ENCODE data around the gene VEZF1. TPM values are rescaled to one million over a fixed set of nuclear protein-coding genes. Genes with fewer than 3 reads are reported as not detected.

Gene VEZF1
- total RNA-seq, 1 experiment from 2014 or later = 52.1 TPM

DNA sequence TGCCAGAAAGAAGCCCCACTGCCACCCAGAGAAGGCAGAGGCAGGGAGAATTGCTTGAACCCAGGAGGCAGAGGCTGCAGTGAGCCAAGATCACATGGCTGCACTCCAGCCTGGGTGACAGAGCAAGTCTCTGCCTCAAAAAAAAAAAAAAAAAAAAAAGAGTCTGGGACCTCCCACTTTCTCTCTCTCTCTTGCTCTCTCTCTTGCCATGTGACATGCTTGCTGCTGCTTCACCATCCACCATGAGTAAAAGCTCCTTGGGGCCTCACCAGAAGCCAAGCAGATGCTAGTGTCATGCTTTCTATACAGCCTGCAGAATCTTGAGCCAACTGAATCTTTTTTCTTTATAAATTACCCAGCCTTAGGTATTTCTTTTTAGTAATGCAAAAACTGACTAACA, 40.5 kb upstream of the VEZF1 start:
- TF ChIP-seq CTCF (IDR thresholded peaks at IDR 0.05; ENCODE audit: insufficient read depth in 1 of 2, low read depth in 1 of 2, low read length in 1 of 2, severe bottlenecking in 1 of 2, unreplicated experiment in 1 of 2) = no peak
- CTCF ChIA-PET = no interaction called here
- DNase-seq = no peak
- H3K36me3 Mint-ChIP-seq (ENCODE audit: insufficient read depth, unreplicated experiment) = no peaks in the 10 kb centered on the region
- BruUV-seq (replicated peaks) = no TSS peak
- no peak overlapping the region for H3K4me3 Mint-ChIP-seq (ENCODE audit: unreplicated experiment)
- peaks cover 13% of the 10 kb centered on the region for H3K9me3 Mint-ChIP-seq (ENCODE audit: unreplicated experiment)
- H3K27me3 ChIP-seq (replicated peaks; ENCODE audit: control insufficient read depth, insufficient read depth, low read length) = no peaks in the 10 kb centered on the region
- peaks cover under 1% of the 10 kb centered on the region for H3K4me1 Mint-ChIP-seq (ENCODE audit: low read depth, unreplicated experiment)
- H3K4me1 ChIP-seq = peaks cover 4% of the 10 kb centered on the region
- no peak overlapping the region for H3K27ac Mint-ChIP-seq (ENCODE audit: unreplicated experiment)
- intact Hi-C loops (cut with micrococcal nuclease; ENCODE audit: unreplicated experiment) = no loop called here
- H3K9me3 ChIP-seq = no peaks in the 10 kb centered on the region
- no peak overlapping the region for H3K4me3 ChIP-seq (ENCODE audit: low read depth, low read length)
- H3K36me3 ChIP-seq (ENCODE audit: control insufficient read depth, insufficient read depth, low read length) = no peaks in the 10 kb centered on the region
- no peaks in the 10 kb centered on the region for H3K27me3 Mint-ChIP-seq (ENCODE audit: insufficient read depth, unreplicated experiment)
- POLR2A ChIA-PET = no interaction called here

DNA sequence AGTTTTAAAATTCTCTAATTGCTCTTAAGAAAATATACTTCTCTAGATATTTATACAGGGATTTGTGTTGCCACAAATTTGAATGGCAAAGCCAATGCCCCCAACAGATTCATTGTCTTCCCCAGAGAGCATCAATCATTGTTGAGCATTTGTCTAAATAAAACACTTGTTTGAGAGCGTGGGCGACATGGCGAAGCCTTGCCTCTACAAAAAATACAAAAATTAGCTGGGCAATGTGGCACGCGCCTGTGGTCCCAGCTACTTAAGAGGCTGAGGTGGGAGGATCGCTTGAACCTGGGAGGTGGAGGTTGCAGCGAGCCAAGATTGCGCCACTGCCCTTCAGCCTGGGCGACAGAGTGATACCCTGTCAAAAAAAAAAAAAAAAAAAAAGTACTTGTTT, 32.3 kb upstream of the VEZF1 start:
- intact Hi-C loops (cut with micrococcal nuclease; ENCODE audit: unreplicated experiment) = no loop called here
- Mint-ChIP-seq H3K4me1 (ENCODE audit: low read depth, unreplicated experiment) (peaks cover 19% of the 10 kb centered on the region), H3K36me3 (ENCODE audit: insufficient read depth, unreplicated experiment) (peaks cover 8% of the 10 kb centered on the region), H3K9me3 (ENCODE audit: unreplicated experiment) (no peaks in the 10 kb centered on the region), H3K27ac (ENCODE audit: unreplicated experiment) (no peak overlapping the region), H3K27me3 (ENCODE audit: insufficient read depth, unreplicated experiment) (no peaks in the 10 kb centered on the region), H3K4me3 (ENCODE audit: unreplicated experiment) (no peak overlapping the region)
- H3K4me1 ChIP-seq = peaks cover 27% of the 10 kb centered on the region
- BruUV-seq (replicated peaks) = no TSS peak
- POLR2A ChIA-PET = interaction anchor here (1.2 to 1.5 kb wide), 2 partner anchors 13 to 62 kb away, joined by 10 to 11 read pairs; partner anchors contain the start of genes DYNLL2 and SRSF1
- H3K9me3 ChIP-seq = no peaks in the 10 kb centered on the region
- CTCF ChIA-PET = interaction anchor here (0.6 kb wide), 1 partner anchor 13 kb away, joined by 3 read pairs; no protein-coding TSS in a partner anchor
- H3K27me3 ChIP-seq (replicated peaks; ENCODE audit: control insufficient read depth, insufficient read depth, low read length) = no peaks in the 10 kb centered on the region
- H3K4me3 ChIP-seq (ENCODE audit: low read depth, low read length) = no peak overlapping the region
- H3K36me3 ChIP-seq (ENCODE audit: control insufficient read depth, insufficient read depth, low read length) = no peaks in the 10 kb centered on the region
- TF ChIP-seq CTCF (IDR thresholded peaks at IDR 0.05; ENCODE audit: insufficient read depth in 1 of 2, low read depth in 1 of 2, low read length in 1 of 2, severe bottlenecking in 1 of 2, unreplicated experiment in 1 of 2) = no peak
- DNase-seq = no peak

GRCh38 chr17:58019521-58019920, 31.5 kb upstream of the VEZF1 start:
- H3K4me1 Mint-ChIP-seq (ENCODE audit: low read depth, unreplicated experiment) = peaks cover 19% of the 10 kb centered on the region
- Histone ChIP-seq H3K9me3 (no peaks in the 10 kb centered on the region), H3K36me3 (ENCODE audit: control insufficient read depth, insufficient read depth, low read length) (no peaks in the 10 kb centered on the region), H3K27me3 (replicated peaks; ENCODE audit: control insufficient read depth, insufficient read depth, low read length) (no peaks in the 10 kb centered on the region), H3K4me1 (peaks cover 27% of the 10 kb centered on the region), H3K4me3 (ENCODE audit: low read depth, low read length) (no peak overlapping the region)
- ChIA-PET CTCF (no interaction called here), POLR2A (interaction anchor here (1.2 to 1.5 kb wide), 2 partner anchors 12 to 63 kb away, joined by 10 to 11 read pairs; partner anchors contain the start of genes DYNLL2 and SRSF1)
- no peaks in the 10 kb centered on the region for H3K27me3 Mint-ChIP-seq (ENCODE audit: insufficient read depth, unreplicated experiment)
- no peak overlapping the region for H3K4me3 Mint-ChIP-seq (ENCODE audit: unreplicated experiment)
- H3K27ac Mint-ChIP-seq (ENCODE audit: unreplicated experiment) = no peak overlapping the region
- DNase-seq = no peak
- TF ChIP-seq CTCF (IDR thresholded peaks at IDR 0.05; ENCODE audit: insufficient read depth in 1 of 2, low read depth in 1 of 2, low read length in 1 of 2, severe bottlenecking in 1 of 2, unreplicated experiment in 1 of 2) = no peak
- no peaks in the 10 kb centered on the region for H3K9me3 Mint-ChIP-seq (ENCODE audit: unreplicated experiment)
- intact Hi-C loops (cut with micrococcal nuclease; ENCODE audit: unreplicated experiment) = no loop called here
- peaks cover 8% of the 10 kb centered on the region for H3K36me3 Mint-ChIP-seq (ENCODE audit: insufficient read depth, unreplicated experiment)
- no TSS peak for BruUV-seq (replicated peaks)
